GM12878 (cell line): Measurements from ENCODE around the gene VANGL2. TPM values are rescaled to one million over a fixed set of nuclear protein-coding genes. Genes with fewer than 3 reads are reported as not detected.

Experiments used
- ATAC-seq: fragments of 200-7000 bp; cut with Tn5 transposase; 3 replicates; pipeline ENCODE4 v1.9.1; 2020; ENCODE audit warnings: mild to moderate bottlenecking, moderate library complexity
- BruUV-seq: library from RNA; stranded (reverse); fragments of 400-500 nt; replicated peaks from 2 replicates; lab custom pipeline; 2021; lab: Mats Ljungman, UMichigan
- CTCF ChIA-PET: fragments of 300-600 bp; sonication (Branson Sonifier 250); formaldehyde crosslinking; extraction: SDS; loops from one replicate; lab custom pipeline; 2021; ENCODE audit warnings: inconsistent platforms; lab: Yijun Ruan, JAX
- POLR2A ChIA-PET: fragments of 350-600 bp; formaldehyde crosslinking; extraction: SDS; loops from one replicate; lab custom pipeline; 2021; ENCODE audit warnings: inconsistent platforms; lab: Charles Lee
- RAD21 ChIA-PET: fragments of 300-600 bp; sonication (Branson Sonifier 250); formaldehyde crosslinking; loops from one replicate; lab custom pipeline; 2023; ENCODE audit warnings: antibody characterized with exemption; ENCODE audit not compliant: unreplicated experiment; lab: Charles Lee
- SMC1A ChIA-PET: fragments of 300-600 bp; sonication (Branson Sonifier 250); formaldehyde crosslinking; loops from one replicate; lab custom pipeline; 2023; ENCODE audit not compliant: unreplicated experiment, uncharacterized antibody; lab: Charles Lee
- DNase-seq: peaks from one replicate; pipeline ENCODE4 v3.0.0-alpha.2; 2011; ENCODE audit warnings: low read depth, low spot score
- FAIRE-seq: peaks from 3 replicates; lab custom pipeline; 2011; peaks lifted over from hg19 to GRCh38; lab: Jason Lieb, UNC
- H2AFZ ChIP-seq: 2 replicates; pipeline ENCODE4 v1.6.0; 2011; ENCODE audit warnings: low read depth, low read length, control low read depth; ENCODE audit not compliant: control insufficient read depth
- H3K27ac ChIP-seq: 2 replicates; pipeline ENCODE4 v1.5.1; 2011; ENCODE audit warnings: control low read depth; ENCODE audit not compliant: control insufficient read depth, insufficient read depth
- H3K27me3 ChIP-seq, 2 experiments: replicated peaks in 1 of 2; 2 replicates each; pipeline versions ENCODE4 v1.6.0 to v1.6.1; 2011; ENCODE audit warnings: low read length in 1 of 2; ENCODE audit not compliant: control insufficient read depth in 2 of 2, insufficient read depth in 2 of 2
- H3K36me3 ChIP-seq, 2 experiments: 2 replicates each; pipeline ENCODE4 v1.5.1; 2011; ENCODE audit warnings: low read length in 1 of 2; ENCODE audit not compliant: control insufficient read depth in 2 of 2, insufficient read depth in 2 of 2
- H3K4me1 ChIP-seq: 2 replicates; pipeline ENCODE4 v1.6.1; 2011; ENCODE audit warnings: mild to moderate bottlenecking, low read length, moderate library complexity, mixed read lengths; ENCODE audit not compliant: control insufficient read depth, insufficient read depth
- H3K4me2 ChIP-seq: 2 replicates; pipeline ENCODE4 v1.6.0; 2011; ENCODE audit warnings: control low read depth; ENCODE audit not compliant: control insufficient read depth, insufficient read depth
- H3K4me3 ChIP-seq: fragments of 200-600 bp; sonication (generic); 2 replicates; pipeline ENCODE4 v1.5.1; 2016
- H3K79me2 ChIP-seq: 2 replicates; pipeline ENCODE4 v1.6.0; 2011; ENCODE audit warnings: low read length; ENCODE audit not compliant: control insufficient read depth, insufficient read depth
- H3K9ac ChIP-seq: 2 replicates; pipeline ENCODE4 v1.8.0; 2011; ENCODE audit warnings: low read length, control low read depth, mixed read lengths; ENCODE audit not compliant: control insufficient read depth, insufficient read depth
- H3K9me3 ChIP-seq: replicated peaks from 3 replicates; pipeline ENCODE4 v1.5.1; 2011; ENCODE audit warnings: mild to moderate bottlenecking, low read length; ENCODE audit not compliant: control insufficient read depth, insufficient read depth
- H4K20me1 ChIP-seq: 2 replicates; pipeline ENCODE4 v1.6.0; 2011; ENCODE audit not compliant: control insufficient read depth, insufficient read depth
- BMI1 ChIP-seq: fragments of 450-650 bp; IDR thresholded peaks from 2 replicates; pipeline ENCODE4 v1.6.1; 2016; ENCODE audit warnings: mild to moderate bottlenecking, moderate library complexity, borderline replicate concordance
- EGR1 ChIP-seq, 2 experiments: IDR thresholded peaks; 1 replicate in 1 of 2; 2 replicates in 1 of 2; pipeline ENCODE4 v1.6.1; 2011 to 2012; ENCODE audit warnings: low read depth in 2 of 2, low read length in 2 of 2, borderline replicate concordance in 1 of 2, mild to moderate bottlenecking in 1 of 2, moderate library complexity in 1 of 2
- GATAD2B ChIP-seq: fragments of 450-650 bp; conservative IDR thresholded peaks from 2 replicates; pipeline ENCODE4 v1.6.1; 2017; ENCODE audit warnings: low read depth, mild to moderate bottlenecking, moderate library complexity
- HDGF ChIP-seq: fragments of 450-650 bp; IDR thresholded peaks from 2 replicates; pipeline ENCODE4 v1.6.1; 2016; ENCODE audit warnings: antibody characterized with exemption
- IRF5 ChIP-seq: fragments of 450-650 bp; IDR thresholded peaks from 2 replicates; pipeline ENCODE4 v1.6.1; 2017; ENCODE audit warnings: borderline replicate concordance
- JUND ChIP-seq: IDR thresholded peaks from 2 replicates; pipeline ENCODE4 v1.6.1; 2012; ENCODE audit warnings: low read depth, mild to moderate bottlenecking, low read length, improper control_type of control experiment, moderate library complexity
- MEF2A ChIP-seq: IDR thresholded peaks from 2 replicates; pipeline ENCODE4 v1.6.1; 2011; ENCODE audit warnings: low read depth, mild to moderate bottlenecking, low read length, moderate library complexity; ENCODE audit not compliant: insufficient read depth
- NR2C1 ChIP-seq: fragments of 450-650 bp; IDR thresholded peaks from 2 replicates; pipeline ENCODE4 v1.6.1; 2017; ENCODE audit warnings: antibody characterized with exemption, mild to moderate bottlenecking, moderate library complexity
- NR2C2 ChIP-seq: IDR thresholded peaks from 2 replicates; pipeline ENCODE4 v1.6.1; 2011; ENCODE audit warnings: borderline replicate concordance, low read depth; ENCODE audit not compliant: control insufficient read depth, insufficient read length
- SKIL ChIP-seq: fragments of 450-650 bp; IDR thresholded peaks from 2 replicates; pipeline ENCODE4 v1.6.1; 2017; ENCODE audit warnings: mild to moderate bottlenecking, low read depth, inconsistent platforms; ENCODE audit not compliant: poor library complexity, severe bottlenecking
- SMARCA5 ChIP-seq: fragments of 450-650 bp; IDR thresholded peaks from 2 replicates; pipeline ENCODE4 v1.6.1; 2017; ENCODE audit warnings: mild to moderate bottlenecking
- SPI1 ChIP-seq: IDR thresholded peaks from 2 replicates; pipeline ENCODE4 v1.6.1; 2011; ENCODE audit warnings: low read depth, mild to moderate bottlenecking, low read length, moderate library complexity, borderline replicate concordance; ENCODE audit not compliant: insufficient read depth
- SUPT20H ChIP-seq: IDR thresholded peaks from 2 replicates; pipeline ENCODE4 v1.6.1; 2011; ENCODE audit warnings: low read depth, mild to moderate bottlenecking, low read length, moderate library complexity, borderline replicate concordance; ENCODE audit not compliant: control insufficient read depth
- SUZ12 ChIP-seq: fragments of 200-600 bp; sonication (generic); IDR thresholded peaks from one replicate; pipeline ENCODE4 v1.6.1; 2018; ENCODE audit warnings: antibody characterized with exemption, mild to moderate bottlenecking; ENCODE audit not compliant: unreplicated experiment
- TARDBP ChIP-seq: IDR thresholded peaks from 2 replicates; pipeline ENCODE4 v1.6.1; 2016; ENCODE audit warnings: borderline replicate concordance
- ZNF217 ChIP-seq: fragments of 450-650 bp; IDR thresholded peaks from 2 replicates; pipeline ENCODE4 v1.6.1; 2017; ENCODE audit warnings: antibody characterized with exemption, mild to moderate bottlenecking
- WGBS: methylation state at CpG from one replicate; pipeline ENCODE4 v1.1.6; 2016; ENCODE audit warnings: low lambda C conversion rate; ENCODE audit not compliant: insufficient replicate concordance, insufficient coverage; ENCODE audit errors: missing lambda C conversion rate; 5-methylcytosine and 5-hydroxymethylcytosine counted together
- in situ Hi-C: fragments of 300-500 bp; cut with MboI; formaldehyde crosslinking; loops from 9 replicates; pipeline ENCODE4 v1.14.3; 2018; ENCODE audit warnings: mixed read lengths
- intact Hi-C: fragments of 100-400 bp; cut with micrococcal nuclease; formaldehyde crosslinking; loops from one replicate; pipeline ENCODE4 v1.14.2; 2022; ENCODE audit not compliant: unreplicated experiment
- polyA plus RNA-seq, 11 experiments: library from polyadenylated mRNA; depleted of rRNA in 4 of 11; unstranded in 6 of 11; stranded (reverse) in 5 of 11; fragments of >200 nt; fragmentation: Nextera tagmentation in 4 of 11; fragmentation: Illumina TruSeq in 1 of 11; extraction: Ambion mirVana in 4 of 11; extraction: Trizol in 1 of 11; gene quantifications; 1 replicate in 1 of 11; 2 replicates in 10 of 11; pipeline versions ENCODE4 v1.2.1 to v1.2.3, GENCODE V29; 2011 to 2016; ENCODE audit warnings: inconsistent platforms in 2 of 11, missing spikeins in 2 of 11, low read depth in 1 of 11
- total RNA-seq, 4 experiments: library from RNA; depleted of rRNA in 3 of 4; stranded (reverse); fragments of >200 nt in 3 of 4; fragmentation: Illumina TruSeq in 1 of 4; extraction: Trizol in 1 of 4; gene quantifications; 2 replicates each; pipeline versions ENCODE4 v1.2.1 to v1.2.3, GENCODE V29; 2013 to 2021

Gene VANGL2
- total and polyA plus RNA-seq, 10 of the 15 experiments (the other 5 are each of a cell fraction or from before 2014, with no cell fraction given), result 0.10 to 5.0 (median 0.27) TPM

GRCh38 chr1:160459056-160459455, 58.7 kb downstream of the VANGL2 start:
- intact Hi-C loops, result no loop called here

More at GRCh38 chr1:160459056-160459455, 58.7 kb downstream of the VANGL2 start:
- H3K4me2 ChIP-seq, result no peak overlapping the region
- no peaks in the 10 kb centered on the region for H3K27me3 ChIP-seq
- peak overlapping the region; percentile 89; the same call in 1 of the 2 replicates for H3K27ac ChIP-seq
- H2AFZ ChIP-seq, result peak overlapping the region; percentile 15
- 50% methylated on average over 2 of the region's 2 CpGs for WGBS
- ChIA-PET POLR2A (interaction anchor here (0.6 to 0.9 kb wide), 2 partner anchors 29 to 64 kb away, joined by 3 read pairs; no protein-coding TSS in a partner anchor), SMC1A (interaction anchor here (1.0 to 1.6 kb wide), 4 partner anchors 9 to 90 kb away, joined by 3 to 9 read pairs (median 4); no protein-coding TSS in a partner anchor), CTCF (interaction anchor here (1.1 to 1.5 kb wide), 3 partner anchors 9 to 148 kb away, joined by 3 to 5 read pairs (median 3); no protein-coding TSS in a partner anchor), RAD21 (interaction anchor here (2.9 kb wide), 1 partner anchor 81 kb away, joined by 7 read pairs; no protein-coding TSS in a partner anchor)
- no peaks in the 10 kb centered on the region for H4K20me1 ChIP-seq
- BruUV-seq, result no TSS peak
- H3K79me2 ChIP-seq, result no peaks in the 10 kb centered on the region
- no peak for ATAC-seq
- no peak overlapping the region for H3K9ac ChIP-seq
- no peak for FAIRE-seq
- in situ Hi-C loops, result no loop called here
- TF ChIP-seq SMARCA5 (no peak), NR2C1 (no peak), GATAD2B (no peak), JUND (no peak), NR2C2 (no peak), SKIL (no peak), MEF2A (no peak), IRF5 (no peak), EGR1 (IDR thresholded peaks at IDR 0.05; ENCODE audit: borderline replicate concordance in 1 of 2, low read depth in 2 of 2, low read length in 2 of 2) (no peak), SPI1 (no peak), ZNF217 (no peak), HDGF (no peak), SUPT20H (no peak), TARDBP (no peak), SUZ12 (no peak), BMI1 (no peak)
- no peaks in the 10 kb centered on the region for H3K36me3 ChIP-seq
- H3K4me1 ChIP-seq, result peaks cover 41% of the 10 kb centered on the region
- no peaks in the 10 kb centered on the region; the same call in 2 of the 3 replicates for H3K9me3 ChIP-seq
- no peak overlapping the region for H3K4me3 ChIP-seq
- DNase-seq, result no peak
